Body of pancreas (tissue), 4 donors: ENCODE measurements around the gene ATOH8.

Experiments used
- POLR2A ChIP-seq, 3 donors: fragments of 450-650 bp; IDR thresholded peaks; one replicate each; pipeline ENCODE4 v1.6.1; 2016; ENCODE audit warnings: antibody characterized with exemption in 3 of 3, mild to moderate bottlenecking in 2 of 3
- TF ChIP-seq, protein P1 (sequence below), 7 experiments: fragments of 450-650 bp in 4 of 7; fragments of 200-600 bp in 3 of 7; sonication (generic) in 3 of 7; IDR thresholded peaks; one replicate each; pipeline ENCODE4 v1.5.1; 2016 to 2019; ENCODE audit warnings: antibody characterized with exemption in 7 of 7

DNA sequence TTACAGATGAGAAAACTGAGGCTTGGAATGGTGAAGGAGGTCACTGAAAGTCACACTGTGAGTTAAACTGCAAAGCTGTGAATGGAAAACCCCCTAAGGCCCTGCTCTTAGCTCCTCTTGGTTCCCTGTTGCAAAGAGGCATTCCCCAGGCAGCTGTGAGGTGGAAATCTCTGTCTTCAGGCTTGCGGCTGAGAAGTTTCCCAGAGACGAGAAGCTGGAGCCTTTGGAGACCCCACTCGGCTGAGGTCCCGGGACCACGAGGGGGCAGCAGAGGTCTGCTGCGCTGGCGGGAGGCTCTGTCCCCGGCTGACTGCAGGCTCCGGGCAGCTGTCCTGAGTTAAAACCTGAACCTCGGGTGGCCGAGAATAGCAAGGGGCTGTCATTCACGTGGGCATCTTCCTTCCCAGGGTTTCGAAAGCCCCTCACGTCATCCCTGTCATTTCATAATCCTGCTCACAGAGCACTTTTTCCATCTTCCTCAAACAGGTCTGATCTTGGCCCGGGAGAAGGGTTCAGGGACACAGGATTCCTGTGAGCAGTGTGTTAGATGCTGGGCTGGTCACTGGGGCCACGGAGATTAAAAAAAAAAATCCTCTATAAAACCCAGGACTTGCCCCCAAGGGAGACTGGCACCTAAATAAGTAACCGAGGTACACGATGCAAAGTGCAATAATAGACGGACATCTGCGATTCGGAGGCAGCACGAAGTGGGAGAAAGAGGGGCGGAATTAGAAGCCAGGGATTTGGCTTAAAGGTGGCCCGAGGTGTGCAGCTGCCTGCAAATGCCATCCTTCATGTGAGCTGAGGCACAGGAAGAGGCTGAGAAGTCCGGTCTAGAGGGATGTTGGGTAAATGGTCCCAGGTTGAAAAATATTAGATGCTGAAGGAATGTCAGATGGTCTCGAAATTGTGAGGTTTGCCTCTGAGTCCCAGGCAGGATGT, 24.6 kb upstream of the ATOH8 start:
- TF ChIP-seq POLR2A (IDR thresholded peaks at IDR 0.05) = no peak
- TF ChIP-seq, protein P1, sequence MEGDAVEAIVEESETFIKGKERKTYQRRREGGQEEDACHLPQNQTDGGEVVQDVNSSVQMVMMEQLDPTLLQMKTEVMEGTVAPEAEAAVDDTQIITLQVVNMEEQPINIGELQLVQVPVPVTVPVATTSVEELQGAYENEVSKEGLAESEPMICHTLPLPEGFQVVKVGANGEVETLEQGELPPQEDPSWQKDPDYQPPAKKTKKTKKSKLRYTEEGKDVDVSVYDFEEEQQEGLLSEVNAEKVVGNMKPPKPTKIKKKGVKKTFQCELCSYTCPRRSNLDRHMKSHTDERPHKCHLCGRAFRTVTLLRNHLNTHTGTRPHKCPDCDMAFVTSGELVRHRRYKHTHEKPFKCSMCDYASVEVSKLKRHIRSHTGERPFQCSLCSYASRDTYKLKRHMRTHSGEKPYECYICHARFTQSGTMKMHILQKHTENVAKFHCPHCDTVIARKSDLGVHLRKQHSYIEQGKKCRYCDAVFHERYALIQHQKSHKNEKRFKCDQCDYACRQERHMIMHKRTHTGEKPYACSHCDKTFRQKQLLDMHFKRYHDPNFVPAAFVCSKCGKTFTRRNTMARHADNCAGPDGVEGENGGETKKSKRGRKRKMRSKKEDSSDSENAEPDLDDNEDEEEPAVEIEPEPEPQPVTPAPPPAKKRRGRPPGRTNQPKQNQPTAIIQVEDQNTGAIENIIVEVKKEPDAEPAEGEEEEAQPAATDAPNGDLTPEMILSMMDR (IDR thresholded peaks at IDR 0.05) = peak; percentile 91 to 98 (median 94)
